Gastrocnemius medialis (tissue), 4 donors: ENCODE data around the gene PRICKLE2.

ENCODE experiments used
- CTCF ChIP-seq, 5 experiments: fragments of 450-650 bp in 3 of 5; fragments of 200-600 bp in 2 of 5; sonication (generic) in 2 of 5; IDR thresholded peaks in 4 of 5; conservative IDR thresholded peaks in 1 of 5; 1 replicate in 4 of 5; 2 replicates in 1 of 5; pipeline ENCODE4 v1.5.1; 2016 to 2019; ENCODE audit warnings: antibody characterized with exemption in 5 of 5, mild to moderate bottlenecking in 3 of 5, moderate library complexity in 3 of 5
- POLR2A ChIP-seq, 2 donors: fragments of 450-650 bp; IDR thresholded peaks; one replicate each; pipeline ENCODE4 v1.6.1; 2017; ENCODE audit warnings: antibody characterized with exemption in 2 of 2, mild to moderate bottlenecking in 2 of 2, moderate library complexity in 2 of 2

- no peak for TF ChIP-seq CTCF (IDR thresholded peaks at IDR 0.05 in 4 of 5, conservative IDR thresholded peaks at IDR 0.05 in 1 of 5)
- no peak for TF ChIP-seq POLR2A (IDR thresholded peaks at IDR 0.05)
Observed at GRCh38 chr3:64147211-64147610, 78.1 kb downstream of the PRICKLE2 start.
